K562 (cell line): Measurements from ENCODE around the gene CAMK2G. TPM values are rescaled to one million over a fixed set of nuclear protein-coding genes. Genes with fewer than 3 reads are reported as not detected.

ENCODE experiments used
- CEBPB ChIP-seq: fragments of 450-650 bp; IDR thresholded peaks from 2 replicates; pipeline ENCODE4 v1.6.1; 2016; ENCODE audit warnings: missing genetic modification characterization, missing compliant biosample characterization
- CHD4 ChIP-seq: fragments of 200-600 bp; sonication (generic); IDR thresholded peaks from 3 replicates; pipeline ENCODE4 v1.6.1; 2012; ENCODE audit warnings: low read depth, mild to moderate bottlenecking, mixed read lengths, low read length, inconsistent platforms; ENCODE audit not compliant: insufficient read depth, insufficient replicate concordance, poor library complexity, severe bottlenecking
- CREB3L1 ChIP-seq: fragments of 450-650 bp; IDR thresholded peaks from 2 replicates; pipeline ENCODE4 v1.6.1; 2014; ENCODE audit warnings: low read depth, mild to moderate bottlenecking, moderate library complexity, borderline replicate concordance
- CUX1 ChIP-seq: fragments of 200-800 bp; sonication (Bioruptor generic); IDR thresholded peaks from 2 replicates; pipeline ENCODE4 v1.6.1; 2016; ENCODE audit warnings: missing genetic modification characterization, missing compliant biosample characterization
- ESRRB ChIP-seq: fragments of 250-450 bp; sonication (Bioruptor Pico); IDR thresholded peaks from 2 replicates; pipeline ENCODE4 v1.5.0; 2020; ENCODE audit warnings: mild to moderate bottlenecking, moderate library complexity, borderline replicate concordance
- ETV5 ChIP-seq: sonication (generic); formaldehyde crosslinking; IDR thresholded peaks from 2 replicates; pipeline ENCODE4 v1.4.0; 2020; ENCODE audit warnings: low read depth, mild to moderate bottlenecking, missing genetic modification reagents
- GABPA ChIP-seq: fragments of 200-800 bp; sonication (Bioruptor generic); conservative IDR thresholded peaks from 2 replicates; pipeline ENCODE4 v1.6.1; 2016; ENCODE audit warnings: low read depth, missing genetic modification characterization, missing compliant biosample characterization
- HDAC6 ChIP-seq: IDR thresholded peaks from 2 replicates; pipeline ENCODE4 v1.6.1; 2012; ENCODE audit warnings: low read depth, mild to moderate bottlenecking, control low read depth, inconsistent platforms, low read length, moderate library complexity
- ILF3 ChIP-seq: fragments of 450-650 bp; IDR thresholded peaks from 2 replicates; pipeline ENCODE4 v1.6.1; 2018; ENCODE audit warnings: antibody characterized with exemption, mild to moderate bottlenecking, moderate library complexity, borderline replicate concordance
- KLF10 ChIP-seq: fragments of 250-450 bp; sonication (Bioruptor Pico); IDR thresholded peaks from 2 replicates; pipeline ENCODE4 v1.6.1; 2021; ENCODE audit warnings: matching md5 sums
- L3MBTL2 ChIP-seq: fragments of 450-650 bp; IDR thresholded peaks from 2 replicates; pipeline ENCODE4 v1.6.1; 2016; ENCODE audit warnings: mild to moderate bottlenecking, moderate library complexity
- MEF2D ChIP-seq: conservative IDR thresholded peaks from 2 replicates; pipeline ENCODE4 v1.6.1; 2016; ENCODE audit warnings: low read depth, missing genetic modification characterization, missing compliant biosample characterization
- NFXL1 ChIP-seq: fragments of 450-650 bp; formaldehyde crosslinking; IDR thresholded peaks from 2 replicates; pipeline ENCODE4 v1.4.0; 2021; ENCODE audit warnings: mild to moderate bottlenecking
- PHB2 ChIP-seq: fragments of 450-650 bp; IDR thresholded peaks from 2 replicates; pipeline ENCODE4 v1.6.1; 2017; ENCODE audit warnings: low read depth
- RHOXF2B ChIP-seq: fragments of 250-450 bp; sonication (Bioruptor Pico); conservative IDR thresholded peaks from 2 replicates; pipeline ENCODE4 v1.5.1; 2021
- SMAD3 ChIP-seq: fragments of 450-650 bp; formaldehyde crosslinking; conservative IDR thresholded peaks from 2 replicates; pipeline ENCODE4 v1.4.0; 2020; ENCODE audit warnings: mild to moderate bottlenecking
- SPI1 ChIP-seq: IDR thresholded peaks from 2 replicates; pipeline ENCODE4 v1.6.1; 2011; ENCODE audit warnings: low read depth, low read length, control low read depth, borderline replicate concordance
- SRF ChIP-seq, 2 experiments: fragments of 250-450, 450-650 bp in 1 of 2; sonication (Bioruptor Pico) in 1 of 2; sonication (generic) in 1 of 2; formaldehyde crosslinking; IDR thresholded peaks; 2 replicates each; pipeline versions ENCODE4 v1.5.0 to v1.5.1; 2020 to 2022; ENCODE audit warnings: mild to moderate bottlenecking in 1 of 2, missing genetic modification reagents in 1 of 2
- TEAD2 ChIP-seq: fragments of 450-650 bp; IDR thresholded peaks from 2 replicates; pipeline ENCODE4 v1.6.1; 2016; ENCODE audit warnings: missing genetic modification characterization, control low read depth, missing compliant biosample characterization
- TOE1 ChIP-seq, 2 experiments: fragments of 450-650 bp in 1 of 2; sonication (generic) in 1 of 2; formaldehyde crosslinking in 1 of 2; IDR thresholded peaks; 2 replicates each; pipeline versions ENCODE4 v1.7.1 to v1.8.0; 2016 to 2022; ENCODE audit warnings: borderline replicate concordance in 2 of 2, mild to moderate bottlenecking in 2 of 2, antibody characterized with exemption in 1 of 2, inconsistent platforms in 1 of 2, low read depth in 1 of 2, missing genetic modification reagents in 1 of 2, moderate library complexity in 1 of 2
- ZC3H8 ChIP-seq: fragments of 450-650 bp; IDR thresholded peaks from 2 replicates; pipeline ENCODE4 v1.6.1; 2017
- ZNF57 ChIP-seq: fragments of 450-650 bp; formaldehyde crosslinking; IDR thresholded peaks from 2 replicates; pipeline ENCODE4 v1.4.0; 2020; ENCODE audit warnings: mild to moderate bottlenecking, moderate library complexity
- ZNF583 ChIP-seq: fragments of 250-450 bp; sonication (Bioruptor Pico); IDR thresholded peaks from 2 replicates; pipeline ENCODE4 v1.4.0; 2020
- polyA plus RNA-seq, 8 experiments: library from polyadenylated mRNA; depleted of rRNA in 4 of 8; stranded (reverse) in 5 of 8; unstranded in 3 of 8; fragments of >200 nt; fragmentation: Nextera tagmentation in 2 of 8; fragmentation: Illumina TruSeq in 1 of 8; extraction: Ambion mirVana in 2 of 8; extraction: Trizol in 1 of 8; gene quantifications; 2 replicates each; pipeline versions ENCODE4 v1.2.1 to v1.2.3, GENCODE V29; 2011 to 2014; ENCODE audit warnings: inconsistent platforms in 1 of 8, missing spikeins in 1 of 8
- total RNA-seq, 7 experiments: library from RNA; depleted of rRNA in 6 of 7; stranded (reverse); fragments of >200 nt in 6 of 7; fragmentation: Illumina TruSeq in 2 of 7; extraction: Trizol in 2 of 7; gene quantifications; 2 replicates each; pipeline versions ENCODE4 v1.2.1 to v1.2.3, GENCODE V29; 2011 to 2021; ENCODE audit warnings: low replicate concordance in 1 of 7

CAMK2G gene
- total and polyA plus RNA-seq, 9 of the 15 experiments (the other 6 are each of a cell fraction or from before 2014, with no cell fraction given), result 9.0 to 37.9 (median 32.6) TPM

DNA sequence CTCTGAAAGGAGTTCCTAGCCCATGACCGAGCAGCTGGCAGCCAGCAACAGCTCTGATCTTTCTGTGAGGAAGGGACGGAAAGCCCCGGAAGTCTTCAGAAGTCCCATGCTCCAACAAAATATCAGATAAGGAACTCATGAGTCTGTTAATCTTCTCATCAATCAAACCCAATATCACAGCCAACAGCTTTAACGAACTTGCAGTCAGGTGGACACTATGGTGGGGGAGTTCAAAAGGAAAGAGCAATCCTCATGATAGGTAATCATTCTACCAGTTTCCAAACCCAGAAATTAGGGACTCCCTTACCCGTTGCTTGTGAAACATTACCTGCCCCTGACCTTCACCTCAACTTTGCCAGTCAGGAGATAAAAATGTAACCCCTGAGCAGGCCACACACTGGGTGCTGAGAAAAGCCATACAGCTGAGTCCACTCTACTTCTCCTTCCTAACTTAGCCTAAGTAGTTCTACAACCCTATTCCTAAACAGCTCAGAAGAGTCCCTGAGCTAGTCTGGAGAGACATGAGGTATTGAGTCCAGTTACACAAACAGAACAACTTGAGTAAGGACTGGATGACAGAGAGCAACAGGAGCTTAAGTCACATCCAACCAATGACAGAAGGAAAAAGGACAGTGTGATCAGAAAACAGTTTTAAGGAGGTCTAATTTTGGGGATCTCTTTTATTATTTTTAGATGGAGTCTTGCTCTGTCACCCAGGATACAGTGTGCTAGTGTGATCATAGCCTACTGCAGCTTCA is 65.1 kb downstream of the CAMK2G start (continued):
- TF ChIP-seq CREB3L1 (no peak), KLF10 (no peak), SRF (CRISPR knock-in tag; IDR thresholded peaks at IDR 0.05) (no peak), TOE1 (IDR thresholded peaks at IDR 0.05; ENCODE audit: borderline replicate concordance) (no peak), TOE1 (CRISPR knock-in tag; IDR thresholded peaks at IDR 0.05; ENCODE audit: borderline replicate concordance, low read depth) (no peak), ZNF57 (CRISPR knock-in tag) (no peak), MEF2D (tag) (no peak), ESRRB (CRISPR knock-in tag) (no peak), ZC3H8 (no peak), ILF3 (no peak), GABPA (peak; percentile 48; the same call in 1 of the 2 replicates), TEAD2 (tag) (no peak), L3MBTL2 (no peak), CEBPB (tag) (no peak), RHOXF2B (CRISPR knock-in tag) (no peak), ETV5 (no peak), ZNF583 (0 out of 2 replicates have a peak, but pooled peaks have one; percentile 52), SMAD3 (CRISPR knock-in tag) (no peak; the same call in 1 of the 2 replicates), CHD4 (no peak), NFXL1 (no peak), PHB2 (no peak), HDAC6 (no peak), SPI1 (no peak), CUX1 (CRISPR knock-in tag) (no peak)
